PC-9 (cell line): ENCODE measurements around the gene EPS8L2. TPM values are rescaled to one million over a fixed set of nuclear protein-coding genes. Genes with fewer than 3 reads are reported as not detected.
A peak's percentile ranks its signal among the peaks of the same experiment; 100 is the strongest.

ENCODE experiments used
- BruUV-seq: library from RNA; stranded (reverse); fragments of 400-500 nt; replicated peaks from 2 replicates; lab custom pipeline; 2021; lab: Mats Ljungman, UMichigan
- CTCF ChIA-PET: fragments of 300-600 bp; sonication (Branson Sonifier 250); formaldehyde crosslinking; loops from one replicate; lab custom pipeline; 2022; ENCODE audit warnings: antibody characterized with exemption; lab: Charles Lee
- POLR2A ChIA-PET: fragments of 300-600 bp; sonication (Branson Sonifier 250); formaldehyde crosslinking; loops from one replicate; lab custom pipeline; 2022; ENCODE audit warnings: antibody characterized with exemption; ENCODE audit not compliant: unreplicated experiment; lab: Charles Lee
- DNase-seq, 2 experiments: peaks; one replicate each; pipeline versions ENCODE4 v3.0.0 to v3.0.0-alpha.2; 2015 to 2022; ENCODE audit warnings: mixed read lengths in 1 of 2
- H2AFZ ChIP-seq: fragments of 200-600 bp; sonication (generic); 2 replicates; pipeline ENCODE4 v1.8.1; 2017; ENCODE audit warnings: antibody characterized with exemption
- H3F3A ChIP-seq: fragments of 200-600 bp; sonication (generic); 2 replicates; pipeline ENCODE4 v1.8.1; 2017; ENCODE audit warnings: antibody characterized with exemption, mild to moderate bottlenecking, low read depth; ENCODE audit not compliant: insufficient read depth
- H3K27ac ChIP-seq: fragments of 200-600 bp; sonication (generic); 2 replicates; pipeline ENCODE4 v1.6.1; 2016; ENCODE audit warnings: mixed run types
- H3K27me3 ChIP-seq: fragments of 200-600 bp; sonication (generic); 2 replicates; pipeline ENCODE4 v1.6.1; 2016; ENCODE audit warnings: low read depth, mixed run types; ENCODE audit not compliant: insufficient read depth
- H3K36me3 ChIP-seq: fragments of 200-600 bp; sonication (generic); 2 replicates; pipeline ENCODE4 v1.6.1; 2016; ENCODE audit warnings: low read depth, mixed run types
- H3K4me1 ChIP-seq: fragments of 200-600 bp; sonication (generic); replicated peaks from 2 replicates; pipeline ENCODE4 v1.6.1; 2016; ENCODE audit warnings: mixed run types; ENCODE audit not compliant: insufficient read depth
- H3K4me2 ChIP-seq: fragments of 200-600 bp; sonication (generic); 2 replicates; pipeline ENCODE4 v1.6.1; 2017; ENCODE audit warnings: mixed run types
- H3K4me3 ChIP-seq: fragments of 200-600 bp; sonication (generic); 2 replicates; pipeline ENCODE4 v1.6.1; 2016; ENCODE audit warnings: mixed run types
- H3K79me2 ChIP-seq: fragments of 200-600 bp; sonication (generic); 2 replicates; pipeline ENCODE4 v1.6.1; 2017; ENCODE audit warnings: low read depth, mixed run types
- H3K9me2 ChIP-seq: fragments of 200-600 bp; sonication (generic); 2 replicates; pipeline ENCODE4 v1.8.1; 2017; ENCODE audit warnings: mild to moderate bottlenecking; ENCODE audit not compliant: insufficient read depth
- H3K9me3 ChIP-seq: fragments of 200-600 bp; sonication (generic); 2 replicates; pipeline ENCODE4 v1.8.1; 2016; ENCODE audit warnings: low read depth; ENCODE audit not compliant: insufficient read depth
- H4K20me1 ChIP-seq: fragments of 200-600 bp; sonication (generic); 2 replicates; pipeline ENCODE4 v1.8.1; 2017; ENCODE audit not compliant: insufficient read depth
- EZH2 ChIP-seq: fragments of 200-600 bp; sonication (generic); IDR thresholded peaks from 2 replicates; pipeline ENCODE4 v1.8.0; 2017; ENCODE audit warnings: antibody characterized with exemption, low read depth
- intact Hi-C: fragments of 100-400 bp; cut with micrococcal nuclease; formaldehyde crosslinking; loops from one replicate; pipeline ENCODE4 v1.10.0; 2022; ENCODE audit not compliant: unreplicated experiment
- total RNA-seq: library from RNA; stranded (reverse); gene quantifications from 2 replicates; pipeline ENCODE4 v1.2.3, GENCODE V29; 2021
- TF ChIP-seq, protein P1 (sequence below): fragments of 200-600 bp; sonication (generic); conservative IDR thresholded peaks from 2 replicates; pipeline ENCODE4 v1.6.1; 2017; ENCODE audit warnings: mixed run types, antibody characterized with exemption, mild to moderate bottlenecking, moderate library complexity

Gene EPS8L2
- total RNA-seq, 1 experiment from 2014 or later, result 229 TPM

DNA sequence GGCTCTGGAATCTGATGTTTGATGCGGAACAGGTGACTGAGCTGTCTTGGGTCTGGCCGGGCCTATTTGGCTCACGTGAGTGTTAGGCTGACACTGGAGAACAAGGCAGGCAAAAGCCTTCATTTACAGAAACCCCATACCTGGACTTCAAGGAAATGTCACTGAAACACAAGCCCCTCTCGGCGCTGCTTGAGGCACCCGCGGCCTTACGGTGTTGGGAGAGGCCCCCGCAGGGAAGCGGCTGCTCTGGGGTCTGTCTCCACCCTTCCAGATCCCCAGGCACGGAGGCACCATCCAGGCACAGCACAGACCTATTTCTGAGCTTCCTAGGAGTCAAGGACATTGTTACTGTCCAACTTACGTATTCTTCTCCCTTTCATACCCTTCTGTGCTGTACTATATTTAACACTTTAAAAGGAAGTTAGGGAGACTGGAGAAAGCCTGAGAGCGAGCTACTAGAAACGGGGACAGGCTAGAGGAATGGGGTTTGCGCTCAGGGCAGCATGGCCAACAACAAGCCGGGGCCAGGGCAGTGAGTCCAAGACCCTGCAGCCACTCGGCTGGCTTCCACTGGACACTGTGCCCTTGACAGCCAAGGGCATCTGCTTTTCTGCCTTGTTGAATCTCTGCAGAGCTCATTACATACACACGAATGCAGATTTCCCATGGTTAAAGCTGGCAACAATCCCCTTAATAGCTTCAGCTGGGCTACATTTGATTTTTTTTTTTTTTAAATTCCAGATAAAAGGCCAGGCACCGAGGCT, 45.2 kb upstream of the EPS8L2 start:
- Histone ChIP-seq H3F3A (0 out of 2 replicates have a peak, but pooled peaks cover 6% of the 10 kb centered on the region), H2AFZ (no peak overlapping the region), H3K4me3 (no peak overlapping the region), H3K9me3 (no peaks in the 10 kb centered on the region), H4K20me1 (peaks cover 8% of the 10 kb centered on the region; the same call in 1 of the 2 replicates), H3K4me2 (no peak overlapping the region), H3K27me3 (no peaks in the 10 kb centered on the region), H3K36me3 (no peaks in the 10 kb centered on the region), H3K79me2 (no peaks in the 10 kb centered on the region), H3K4me1 (no peaks in the 10 kb centered on the region), H3K9me2 (no peaks in the 10 kb centered on the region), H3K27ac (no peak overlapping the region)
- TF ChIP-seq, protein P1, sequence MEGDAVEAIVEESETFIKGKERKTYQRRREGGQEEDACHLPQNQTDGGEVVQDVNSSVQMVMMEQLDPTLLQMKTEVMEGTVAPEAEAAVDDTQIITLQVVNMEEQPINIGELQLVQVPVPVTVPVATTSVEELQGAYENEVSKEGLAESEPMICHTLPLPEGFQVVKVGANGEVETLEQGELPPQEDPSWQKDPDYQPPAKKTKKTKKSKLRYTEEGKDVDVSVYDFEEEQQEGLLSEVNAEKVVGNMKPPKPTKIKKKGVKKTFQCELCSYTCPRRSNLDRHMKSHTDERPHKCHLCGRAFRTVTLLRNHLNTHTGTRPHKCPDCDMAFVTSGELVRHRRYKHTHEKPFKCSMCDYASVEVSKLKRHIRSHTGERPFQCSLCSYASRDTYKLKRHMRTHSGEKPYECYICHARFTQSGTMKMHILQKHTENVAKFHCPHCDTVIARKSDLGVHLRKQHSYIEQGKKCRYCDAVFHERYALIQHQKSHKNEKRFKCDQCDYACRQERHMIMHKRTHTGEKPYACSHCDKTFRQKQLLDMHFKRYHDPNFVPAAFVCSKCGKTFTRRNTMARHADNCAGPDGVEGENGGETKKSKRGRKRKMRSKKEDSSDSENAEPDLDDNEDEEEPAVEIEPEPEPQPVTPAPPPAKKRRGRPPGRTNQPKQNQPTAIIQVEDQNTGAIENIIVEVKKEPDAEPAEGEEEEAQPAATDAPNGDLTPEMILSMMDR, result no peak
- no peak for TF ChIP-seq EZH2
- CTCF ChIA-PET, result interaction anchor here (0.6 kb wide), 1 partner anchor 724 kb away, joined by 3 read pairs; no protein-coding TSS in a partner anchor
- POLR2A ChIA-PET, result no interaction called here
- no peak for DNase-seq
- no TSS peak for BruUV-seq
- intact Hi-C loops, result loop anchor here (5.0 kb wide), 1 partner anchor 101 kb away; no protein-coding TSS in a partner anchor

DNA sequence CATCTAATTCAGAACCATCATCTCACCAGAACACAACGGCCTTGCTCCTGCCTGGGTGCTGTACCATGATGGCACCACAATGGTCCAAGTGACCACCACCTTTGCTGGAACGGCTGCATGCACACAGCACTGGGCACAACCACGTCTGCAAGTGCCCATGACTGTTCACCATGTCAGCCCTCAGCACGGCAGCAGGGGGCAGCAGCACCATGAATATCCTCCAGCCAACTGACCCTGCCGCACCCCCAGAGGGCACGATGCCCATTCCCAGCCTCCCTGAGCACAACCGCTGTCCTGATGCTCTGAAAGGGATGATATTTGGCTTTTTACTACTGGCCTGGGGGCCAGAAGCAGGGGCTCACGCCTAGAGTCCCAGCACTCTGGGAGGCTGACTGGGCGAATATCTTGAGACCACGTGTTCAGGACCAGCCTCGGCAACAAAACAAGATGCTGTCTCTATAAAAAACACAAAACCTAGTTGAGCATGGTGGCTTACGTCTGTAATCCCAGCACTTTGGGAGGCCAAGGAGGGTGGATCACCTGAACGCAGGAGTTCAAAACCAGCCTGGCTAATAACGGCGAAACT, 43.2 kb upstream of the EPS8L2 start:
- ChIA-PET POLR2A (no interaction called here), CTCF (no interaction called here)
- no peak for TF ChIP-seq EZH2
- TF ChIP-seq, protein P1, result peak; percentile 74
- Histone ChIP-seq H3K9me3 (no peaks in the 10 kb centered on the region), H3K27me3 (no peaks in the 10 kb centered on the region), H3K4me3 (no peak overlapping the region), H3K4me2 (no peak overlapping the region), H4K20me1 (peaks cover 8% of the 10 kb centered on the region; the same call in 1 of the 2 replicates), H3K79me2 (no peaks in the 10 kb centered on the region), H3K4me1 (no peaks in the 10 kb centered on the region), H2AFZ (no peak overlapping the region), H3K36me3 (no peaks in the 10 kb centered on the region), H3F3A (0 out of 2 replicates have a peak, but pooled peaks cover 6% of the 10 kb centered on the region), H3K9me2 (no peaks in the 10 kb centered on the region), H3K27ac (no peak overlapping the region)
- DNase-seq, result peak in 1 of 2 experiments; percentile 44
- BruUV-seq, result no TSS peak
- intact Hi-C loops, result loop anchor here (5.0 kb wide), 1 partner anchor 100 kb away; no protein-coding TSS in a partner anchor

DNA sequence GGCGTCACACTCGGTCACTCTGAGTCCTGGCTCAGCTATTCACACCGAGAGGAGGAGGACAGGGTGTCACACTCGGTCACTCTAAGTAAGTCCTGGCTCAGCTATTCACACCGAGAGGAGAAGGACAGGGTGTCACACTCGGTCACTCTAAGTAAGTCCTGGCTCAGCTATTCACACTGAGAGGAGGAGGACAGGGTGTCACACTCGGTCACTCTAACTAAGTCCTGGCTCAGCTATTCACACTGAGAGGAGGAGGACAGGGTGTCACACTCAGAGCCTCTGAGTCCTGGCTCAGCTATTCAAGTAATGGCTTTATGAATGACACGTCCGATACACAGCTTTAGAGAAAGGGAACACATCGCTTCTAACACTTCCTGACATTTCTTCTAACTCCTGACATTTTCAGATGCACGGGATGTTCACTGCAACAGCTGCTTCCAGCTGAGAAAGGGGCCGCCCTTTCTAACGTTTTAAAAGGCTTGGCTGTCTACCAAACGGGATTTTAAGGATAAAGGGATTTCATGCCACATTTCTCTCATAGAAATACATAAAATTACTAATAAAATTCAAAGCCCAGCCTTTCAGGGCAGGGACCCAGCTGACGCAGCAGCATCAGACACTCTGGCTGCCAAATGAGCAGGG, 40.8 kb upstream of the EPS8L2 start:
- CTCF ChIA-PET, result no interaction called here
- H3K4me3 ChIP-seq, result no peak overlapping the region

More for the DNA sequence above, 40.8 kb upstream of the EPS8L2 start:
- Histone ChIP-seq H3K4me2 (no peak overlapping the region), H3K79me2 (no peaks in the 10 kb centered on the region), H2AFZ (no peak overlapping the region), H3K27ac (no peak overlapping the region), H3K4me1 (no peaks in the 10 kb centered on the region), H3F3A (0 out of 2 replicates have a peak, but pooled peaks cover 6% of the 10 kb centered on the region), H3K9me3 (no peaks in the 10 kb centered on the region), H4K20me1 (peaks cover 8% of the 10 kb centered on the region; the same call in 1 of the 2 replicates), H3K36me3 (no peaks in the 10 kb centered on the region), H3K9me2 (no peaks in the 10 kb centered on the region), H3K27me3 (no peaks in the 10 kb centered on the region)
- POLR2A ChIA-PET, result no interaction called here
- BruUV-seq, result no TSS peak
- no peak for TF ChIP-seq EZH2
- TF ChIP-seq, protein P1, result no peak
- intact Hi-C loops, result no loop called here
- no peak for DNase-seq
